Endothelial cell of umbilical vein (primary cell): ENCODE results near the gene DNAJC4. TPM values are rescaled to one million over a fixed set of nuclear protein-coding genes. Genes with fewer than 3 reads are reported as not detected.

Source experiments
- BruUV-seq: library from RNA; stranded (reverse); fragments of 400-500 nt; replicated peaks from 2 replicates; lab custom pipeline; 2021; lab: Mats Ljungman, UMichigan
- CTCF ChIA-PET: fragments of 300-600, 350-600 bp; sonication (Branson Sonifier 250); formaldehyde crosslinking; loops from one replicate; lab custom pipeline; 2021; ENCODE audit warnings: antibody characterized with exemption, inconsistent platforms; lab: Charles Lee
- POLR2A ChIA-PET: fragments of 300-600, 350-600 bp; sonication (Branson Sonifier 250); formaldehyde crosslinking; loops from one replicate; lab custom pipeline; 2021; ENCODE audit warnings: antibody characterized with exemption, inconsistent platforms; lab: Charles Lee
- DNase-seq: peaks from one replicate; pipeline ENCODE4 v3.0.0-alpha.2; 2011; ENCODE audit warnings: low read depth, low spot score
- FAIRE-seq: peaks from 2 replicates; lab custom pipeline; 2011; peaks lifted over from hg19 to GRCh38; lab: Jason Lieb, UNC
- H2AFZ ChIP-seq: 2 replicates; pipeline ENCODE4 v1.6.0; 2012; ENCODE audit warnings: low read depth, low read length, control low read depth, inconsistent platforms
- H3K27ac ChIP-seq: 2 replicates; pipeline ENCODE4 v1.5.1; 2011; ENCODE audit warnings: low read depth, mild to moderate bottlenecking, control low read depth, low read length, moderate library complexity; ENCODE audit not compliant: insufficient read depth
- H3K27me3 ChIP-seq, 2 experiments: 2 replicates each; pipeline versions ENCODE4 v1.6.0 to v1.6.1; 2011; ENCODE audit warnings: low read length in 2 of 2, mixed read lengths in 1 of 2; ENCODE audit not compliant: control insufficient read depth in 2 of 2, insufficient read depth in 2 of 2
- H3K36me3 ChIP-seq, 2 experiments: 2 replicates in 1 of 2; 3 replicates in 1 of 2; pipeline ENCODE4 v1.5.1; 2011; ENCODE audit warnings: low read length in 2 of 2, mild to moderate bottlenecking in 1 of 2, moderate library complexity in 1 of 2; ENCODE audit not compliant: control insufficient read depth in 2 of 2, insufficient read depth in 2 of 2; ENCODE audit errors: extremely low read depth in 1 of 2
- H3K4me1 ChIP-seq: 3 replicates; pipeline ENCODE4 v1.5.1; 2011; ENCODE audit warnings: mild to moderate bottlenecking, low read length; ENCODE audit not compliant: control insufficient read depth, insufficient read depth; ENCODE audit errors: extremely low read depth
- H3K4me2 ChIP-seq: 2 replicates; pipeline ENCODE4 v1.6.1; 2011; ENCODE audit warnings: low read length, control low read depth, mixed read lengths; ENCODE audit not compliant: insufficient read depth
- H3K4me3 ChIP-seq, 3 experiments: fragments of 200-600 bp in 1 of 3; sonication (generic), shearing (Covaris generic) in 1 of 3; replicated peaks in 1 of 3; 2 replicates each; pipeline ENCODE4 v1.5.1; 2011 to 2016; ENCODE audit warnings: control low read depth in 3 of 3, low read length in 3 of 3, mild to moderate bottlenecking in 2 of 3, inconsistent platforms in 1 of 3, low read depth in 1 of 3, moderate library complexity in 1 of 3; ENCODE audit not compliant: insufficient read depth in 1 of 3
- H3K79me2 ChIP-seq: 2 replicates; pipeline ENCODE4 v1.6.0; 2012; ENCODE audit warnings: low read length, inconsistent platforms; ENCODE audit not compliant: control insufficient read depth, insufficient read depth
- H3K9ac ChIP-seq: replicated peaks from 2 replicates; pipeline ENCODE3; 2011; ENCODE audit warnings: low read length, control low read depth; ENCODE audit not compliant: insufficient read depth; ENCODE audit errors: extremely low read depth
- H3K9me1 ChIP-seq: replicated peaks from 3 replicates; pipeline ENCODE4 v1.6.0; 2011; ENCODE audit warnings: mild to moderate bottlenecking, low read length; ENCODE audit not compliant: control insufficient read depth, insufficient read depth; ENCODE audit errors: extremely low read depth
- H3K9me3 ChIP-seq: replicated peaks from 2 replicates; pipeline ENCODE4 v1.5.1; 2012; ENCODE audit warnings: low read length, inconsistent platforms; ENCODE audit not compliant: control insufficient read depth, insufficient read depth
- H4K20me1 ChIP-seq: replicated peaks from 2 replicates; pipeline ENCODE3; 2011; ENCODE audit warnings: mild to moderate bottlenecking, low read length; ENCODE audit not compliant: control insufficient read depth, insufficient read depth; ENCODE audit errors: extremely low read depth
- FOS ChIP-seq: IDR thresholded peaks from 2 replicates; pipeline ENCODE4 v1.6.1; 2011; ENCODE audit warnings: mild to moderate bottlenecking, low read length, moderate library complexity, borderline replicate concordance; ENCODE audit not compliant: insufficient read depth
- GATA2 ChIP-seq: IDR thresholded peaks from 2 replicates; pipeline ENCODE4 v1.7.0; 2011; ENCODE audit warnings: low read depth, mild to moderate bottlenecking, moderate library complexity, mixed read lengths, low read length; ENCODE audit not compliant: insufficient read length, insufficient read depth
- JUN ChIP-seq: IDR thresholded peaks from 2 replicates; pipeline ENCODE4 v1.6.1; 2011; ENCODE audit warnings: borderline replicate concordance, low read depth; ENCODE audit not compliant: insufficient read length, insufficient read depth
- MAX ChIP-seq: IDR thresholded peaks from 2 replicates; pipeline ENCODE4 v1.6.1; 2011; ENCODE audit not compliant: insufficient read depth, insufficient read length
- MYC ChIP-seq: IDR thresholded peaks from one replicate; pipeline ENCODE4 v1.6.1; 2011; ENCODE audit warnings: mild to moderate bottlenecking, low read depth, low read length
- POLR2A ChIP-seq: IDR thresholded peaks from 2 replicates; pipeline ENCODE4 v1.6.1; 2012; ENCODE audit warnings: low read depth, mild to moderate bottlenecking, control low read depth, low read length
- dilution Hi-C: fragments of 300-500 bp; cut with MboI; formaldehyde crosslinking; loops from one replicate; pipeline ENCODE4 v1.15.0; 2019; ENCODE audit warnings: low sequenced_read_pairs; ENCODE audit not compliant: extremely low pct_ligation_motif_present
- intact Hi-C: fragments of 100-400 bp; cut with micrococcal nuclease; formaldehyde crosslinking; loops from one replicate; pipeline ENCODE4 v1.10.0; 2022
- polyA plus RNA-seq, 4 experiments: library from polyadenylated mRNA; depleted of rRNA in 3 of 4; stranded (reverse) in 3 of 4; unstranded in 1 of 4; fragments of >200 nt; gene quantifications; 2 replicates each; pipeline versions ENCODE4 v1.2.1 to v1.2.3, GENCODE V29; 2011 to 2012; ENCODE audit warnings: missing spikeins in 1 of 4
- total RNA-seq: library from RNA; stranded (reverse); gene quantifications from 2 replicates; pipeline ENCODE4 v1.2.3, GENCODE V29; 2021

Gene DNAJC4
- total and polyA plus RNA-seq, 2 donors (not counting 3 experiments of a cell fraction or from before 2014, with no cell fraction given): 23.5 to 41.2 TPM

- no peak overlapping the region for H3K27ac ChIP-seq
- no peak overlapping the region for H2AFZ ChIP-seq
- intact Hi-C loops (no loop called here), dilution Hi-C loops (no loop called here)
- FAIRE-seq (no peak), DNase-seq (no peak)
- H3K79me2 ChIP-seq: no peaks in the 10 kb centered on the region
- H3K4me2 ChIP-seq: no peak overlapping the region
- POLR2A ChIA-PET: no interaction called here
- H3K4me3 ChIP-seq: no peak overlapping the region
- CTCF ChIA-PET: interaction anchor here (1.4 to 11.5 kb wide), 5 partner anchors 10 to 100 kb away, joined by 4 to 413 read pairs (median 27); partner anchors contain the start of genes CATSPERZ, ESRRA, PLCB3 and STIP1
- TF ChIP-seq MYC (no peak), POLR2A (no peak), GATA2 (no peak), JUN (no peak), MAX (no peak)
- H3K4me1 ChIP-seq: peaks cover 24% of the 10 kb centered on the region
- peaks cover 14 to 35% of the 10 kb centered on the region in 2 experiments for H3K36me3 ChIP-seq
- H3K27me3 ChIP-seq: no peaks in the 10 kb centered on the region
- H3K9me1 ChIP-seq: no peaks in the 10 kb centered on the region
- no peaks in the 10 kb centered on the region for H3K9me3 ChIP-seq
- H4K20me1 ChIP-seq: no peaks in the 10 kb centered on the region
- H3K9ac ChIP-seq: no peak overlapping the region
- BruUV-seq: no TSS peak
These were observed 27.4 kb upstream of the DNAJC4 start for GRCh38 chr11:64202992-64203391.

GRCh38 chr11:64203421-64204079 is 26.8 kb upstream of the DNAJC4 start:
- BruUV-seq: no TSS peak
- no peak overlapping the region for H2AFZ ChIP-seq
- H3K4me2 ChIP-seq: no peak overlapping the region
- DNase-seq (no peak), FAIRE-seq (no peak)
- dilution Hi-C loops: no loop called here
- TF ChIP-seq FOS (no peak), POLR2A (no peak)
- H3K9ac ChIP-seq: no peak overlapping the region
- no peaks in the 10 kb centered on the region for H4K20me1 ChIP-seq
- intact Hi-C loops: loop anchor here (1.0 kb wide), 2 partner anchors 67 to 98 kb away; no protein-coding TSS in a partner anchor
- no peaks in the 10 kb centered on the region for H3K9me3 ChIP-seq
- no peak overlapping the region for H3K27ac ChIP-seq
- no peaks in the 10 kb centered on the region for H3K9me1 ChIP-seq
- peaks cover 3% of the 10 kb centered on the region for H3K79me2 ChIP-seq
- H3K4me3 ChIP-seq: no peak overlapping the region
- peaks cover 14 to 32% of the 10 kb centered on the region in 2 experiments for H3K36me3 ChIP-seq
- CTCF ChIA-PET: interaction anchor here (0.8 to 11.5 kb wide), 17 partner anchors 11 to 150 kb away, joined by 3 to 413 read pairs (median 16); partner anchors contain the start of genes BAD, CATSPERZ, ESRRA and FKBP2
- peaks cover 29% of the 10 kb centered on the region for H3K4me1 ChIP-seq
- POLR2A ChIA-PET: no interaction called here
- no peaks in the 10 kb centered on the region for H3K27me3 ChIP-seq
